ENCODE data around the gene CCR5.

Gene CCR5

GRCh38 chr3:46406788-46407611 is 36.3 kb downstream of the CCR5 start, which contains the start of the genes CCR5AS and CCRL2:
CCR5AS (minus strand) TSS chr3:46407066.
CCRL2 (plus strand) TSS chr3:46407259; CDS start chr3:46408080, 821 bp downstream.
- H3K27ac ChIP-seq, result no peak within 1 kb of the TSS
- no peak for TF ChIP-seq CTCF (IDR thresholded peaks at IDR 0.05; ENCODE audit: low read depth, low read length)
- DNase-seq, result no peak
- H3K36me3 ChIP-seq, result no peaks in the 10 kb centered on the region
- H3K9me3 ChIP-seq (ENCODE audit: severe bottlenecking), result no peaks in the 10 kb centered on the region
- no peak within 1 kb of the TSS for H3K4me3 ChIP-seq (ENCODE audit: low read depth, low read length)
- H3K27me3 ChIP-seq (ENCODE audit: insufficient read depth, low read depth, severe bottlenecking), result peaks cover 72% of the 10 kb centered on the region

- peaks cover 72% of the 10 kb centered on the region for H3K27me3 ChIP-seq (ENCODE audit: insufficient read depth, low read depth, severe bottlenecking)
- no peak for DNase-seq
- no peak for TF ChIP-seq CTCF (IDR thresholded peaks at IDR 0.05; ENCODE audit: low read depth, low read length)
- H3K27ac ChIP-seq, result no peak overlapping the region
- no peak overlapping the region for H3K4me3 ChIP-seq (ENCODE audit: low read depth, low read length)
- H3K36me3 ChIP-seq, result no peaks in the 10 kb centered on the region
- H3K9me3 ChIP-seq (ENCODE audit: severe bottlenecking), result no peaks in the 10 kb centered on the region
These were observed 37.2 kb downstream of the CCR5 start for GRCh38 chr3:46407970-46408369.

GRCh38 chr3:46408853-46409252 is 38.1 kb downstream of the CCR5 start:
- no peak overlapping the region for H3K27ac ChIP-seq
- H3K27me3 ChIP-seq (ENCODE audit: insufficient read depth, low read depth, severe bottlenecking), result peaks cover 66% of the 10 kb centered on the region
- no peaks in the 10 kb centered on the region for H3K9me3 ChIP-seq (ENCODE audit: severe bottlenecking)
- no peak overlapping the region for H3K4me3 ChIP-seq (ENCODE audit: low read depth, low read length)
- no peak for DNase-seq
- H3K36me3 ChIP-seq, result no peaks in the 10 kb centered on the region
- no peak for TF ChIP-seq CTCF (IDR thresholded peaks at IDR 0.05; ENCODE audit: low read depth, low read length)

GRCh38 chr3:46409739-46410489 is 39.2 kb downstream of the CCR5 start:
- no peak for TF ChIP-seq CTCF (IDR thresholded peaks at IDR 0.05; ENCODE audit: low read depth, low read length)
- DNase-seq, result no peak
- Histone ChIP-seq H3K27me3 (ENCODE audit: insufficient read depth, low read depth, severe bottlenecking) (peaks cover 58% of the 10 kb centered on the region), H3K27ac (no peak overlapping the region), H3K4me3 (ENCODE audit: low read depth, low read length) (no peak overlapping the region), H3K9me3 (ENCODE audit: severe bottlenecking) (no peaks in the 10 kb centered on the region), H3K36me3 (no peaks in the 10 kb centered on the region)

GRCh38 chr3:46410669-46411068 is 39.9 kb downstream of the CCR5 start:
- Histone ChIP-seq H3K9me3 (ENCODE audit: severe bottlenecking) (no peaks in the 10 kb centered on the region), H3K27ac (no peak overlapping the region), H3K4me3 (ENCODE audit: low read depth, low read length) (no peak overlapping the region), H3K36me3 (no peaks in the 10 kb centered on the region), H3K27me3 (ENCODE audit: insufficient read depth, low read depth, severe bottlenecking) (peaks cover 57% of the 10 kb centered on the region)
- no peak for TF ChIP-seq CTCF (IDR thresholded peaks at IDR 0.05; ENCODE audit: low read depth, low read length)
- no peak for DNase-seq

Data from WERI-Rb-1 (cell line).